ENCODE measurements around the gene XRRA1. TPM values are rescaled to one million over a fixed set of nuclear protein-coding genes. Genes with fewer than 3 reads are reported as not detected.
A peak's percentile ranks its signal among the peaks of the same experiment; 100 is the strongest.
"Not testable (repeated sequence)": the region's sequence is repeated elsewhere in the genome, so short reads cannot be mapped to it uniquely, and the experiment has no call there.

Gene XRRA1
- polyA plus RNA-seq, 10 donors, result 5.5 to 13.7 (median 9.5) TPM

GRCh38 chr11:74896311-74896710 is 52.6 kb downstream of the XRRA1 start:
- DNase-seq, result no peak

GRCh38 chr11:74895340-74896116 is 53.4 kb downstream of the XRRA1 start:
- no peak for DNase-seq

- DNase-seq, result not testable (repeated sequence)
These were observed 55.9 kb downstream of the XRRA1 start for GRCh38 chr11:74893015-74893414.

- no peak for DNase-seq
These were observed 71.8 kb downstream of the XRRA1 start for GRCh38 chr11:74877132-74877531.

GRCh38 chr11:74871037-74871436 is 77.9 kb downstream of the XRRA1 start:
- DNase-seq, result no peak

- DNase-seq, result no peak
These were observed 78.4 kb downstream of the XRRA1 start for GRCh38 chr11:74870485-74870884.

- no peak for DNase-seq
These were observed 82.3 kb downstream of the XRRA1 start for GRCh38 chr11:74866557-74866956.

GRCh38 chr11:74863410-74863809 is 85.5 kb downstream of the XRRA1 start:
- DNase-seq, result no peak

GRCh38 chr11:74860743-74861142 is 88.1 kb downstream of the XRRA1 start:
- no peak for DNase-seq

- no peak for DNase-seq
These were observed 95.7 kb downstream of the XRRA1 start for GRCh38 chr11:74853223-74853622.

- DNase-seq, result peak in 1 of 3 donors; percentile 52
These were observed 99.1 kb downstream of the XRRA1 start for GRCh38 chr11:74849525-74850391.

- DNase-seq, result no peak
These were observed 101.0 kb downstream of the XRRA1 start for GRCh38 chr11:74847895-74848294.

GRCh38 chr11:74847395-74847794 is 101.5 kb downstream of the XRRA1 start:
- no peak for DNase-seq

GRCh38 chr11:74846770-74847169 is 102.1 kb downstream of the XRRA1 start:
- no peak for DNase-seq

GRCh38 chr11:74845978-74846517 is 102.8 kb downstream of the XRRA1 start:
- no peak for DNase-seq

GRCh38 chr11:74844865-74845264 is 104.0 kb downstream of the XRRA1 start:
- no peak for DNase-seq

GRCh38 chr11:74844072-74844471 is 104.8 kb downstream of the XRRA1 start:
- DNase-seq, result no peak

GRCh38 chr11:74842967-74843366 is 105.9 kb downstream of the XRRA1 start:
- no peak for DNase-seq

GRCh38 chr11:74840486-74840885 is 108.4 kb downstream of the XRRA1 start:
- DNase-seq, result no peak

- no peak for DNase-seq
These were observed 108.9 kb downstream of the XRRA1 start for GRCh38 chr11:74839971-74840370.

- no peak for DNase-seq
These were observed 109.4 kb downstream of the XRRA1 start for GRCh38 chr11:74839446-74839845.

GRCh38 chr11:74838188-74838587 is 110.7 kb downstream of the XRRA1 start:
- DNase-seq, result no peak

- DNase-seq, result no peak
These were observed 111.7 kb downstream of the XRRA1 start for GRCh38 chr11:74837191-74837590.
